HEK293 (cell line): ENCODE measurements around the gene ASB8.

ENCODE experiments used
- CTCF ChIA-PET: fragments of 350-600 bp; formaldehyde crosslinking; extraction: SDS; loops from one replicate; lab custom pipeline; 2021; ENCODE audit warnings: antibody characterized with exemption; lab: Yijun Ruan, JAX
- POLR2A ChIA-PET: fragments of 300-600 bp; formaldehyde crosslinking; extraction: SDS; loops from one replicate; lab custom pipeline; 2020; ENCODE audit warnings: antibody characterized with exemption, inconsistent platforms; lab: Yijun Ruan, JAX
- H3K27ac ChIP-seq: fragments of 200-500 bp; sonication (Bioruptor generic); 2 replicates; pipeline ENCODE4 v1.5.1; 2014; ENCODE audit warnings: low read depth, low read length, control low read depth, inconsistent platforms; ENCODE audit errors: extremely low read depth
- H3K36me3 ChIP-seq, 2 experiments: fragments of 200-500 bp in 1 of 2; sonication (Bioruptor generic) in 1 of 2; 1 replicate in 1 of 2; 2 replicates in 1 of 2; pipeline ENCODE4 v1.5.1; 2014 to 2017; ENCODE audit warnings: inconsistent platforms in 2 of 2, low read length in 2 of 2; ENCODE audit not compliant: control insufficient read depth in 2 of 2, insufficient read depth in 1 of 2
- H3K4me1 ChIP-seq: fragments of 200-500 bp; sonication (Bioruptor generic); 2 replicates; pipeline ENCODE4 v1.5.1; 2014; ENCODE audit warnings: mild to moderate bottlenecking, low read length, inconsistent platforms; ENCODE audit not compliant: control insufficient read depth, insufficient read depth
- H3K4me3 ChIP-seq: 2 replicates; pipeline ENCODE4 v1.5.1; 2011; ENCODE audit warnings: low read depth, mild to moderate bottlenecking, control low read depth, low read length, moderate library complexity
- H3K9me3 ChIP-seq: fragments of 200-500 bp; sonication (Bioruptor generic); 2 replicates; pipeline ENCODE4 v1.5.1; 2014; ENCODE audit warnings: low read depth, low read length, inconsistent platforms; ENCODE audit not compliant: control insufficient read depth, insufficient read depth
- CTCF ChIP-seq: fragments of 450-650 bp; formaldehyde crosslinking; IDR thresholded peaks from 2 replicates; pipeline ENCODE4 v1.5.1; 2016; ENCODE audit warnings: missing biosample characterization, missing genetic modification characterization
- HOXA7 ChIP-seq: sonication (generic); formaldehyde crosslinking; IDR thresholded peaks from 2 replicates; pipeline ENCODE4 v1.8.1; 2022; ENCODE audit warnings: missing genetic modification reagents, borderline replicate concordance
- HOXC10 ChIP-seq: sonication (generic); formaldehyde crosslinking; IDR thresholded peaks from 2 replicates; pipeline ENCODE4 v1.8.1; 2023; ENCODE audit warnings: mild to moderate bottlenecking, missing genetic modification reagents
- WT1 ChIP-seq: fragments of 450-650 bp; formaldehyde crosslinking; IDR thresholded peaks from 2 replicates; pipeline ENCODE4 v1.5.1; 2016; ENCODE audit warnings: missing biosample characterization, missing genetic modification characterization
- ZBTB1 ChIP-seq: fragments of 450-650 bp; formaldehyde crosslinking; IDR thresholded peaks from 2 replicates; pipeline ENCODE4 v1.5.1; 2016; ENCODE audit warnings: missing biosample characterization, missing genetic modification characterization
- ZBTB17 ChIP-seq: fragments of 450-650 bp; formaldehyde crosslinking; IDR thresholded peaks from 2 replicates; pipeline ENCODE4 v1.5.1; 2016; ENCODE audit warnings: missing biosample characterization, missing genetic modification characterization
- ZEB2 ChIP-seq: fragments of 450-650 bp; formaldehyde crosslinking; IDR thresholded peaks from 2 replicates; pipeline ENCODE4 v1.5.1; 2016; ENCODE audit warnings: missing biosample characterization, missing genetic modification characterization
- ZIC2 ChIP-seq: fragments of 450-650 bp; formaldehyde crosslinking; IDR thresholded peaks from 2 replicates; pipeline ENCODE4 v1.5.1; 2016; ENCODE audit warnings: missing biosample characterization, missing genetic modification characterization
- ZNF184 ChIP-seq: fragments of 450-650 bp; IDR thresholded peaks from 2 replicates; pipeline ENCODE4 v1.5.1; 2018; ENCODE audit warnings: missing biosample characterization, mild to moderate bottlenecking, missing genetic modification characterization
- ZNF202 ChIP-seq: fragments of 450-650 bp; formaldehyde crosslinking; IDR thresholded peaks from 2 replicates; pipeline ENCODE4 v1.5.1; 2016; ENCODE audit warnings: missing biosample characterization, missing genetic modification characterization, borderline replicate concordance
- ZNF26 ChIP-seq: fragments of 450-650 bp; formaldehyde crosslinking; IDR thresholded peaks from 2 replicates; pipeline ENCODE4 v1.5.1; 2016; ENCODE audit warnings: missing biosample characterization, missing genetic modification characterization
- ZNF362 ChIP-seq: fragments of 450-650 bp; formaldehyde crosslinking; IDR thresholded peaks from 2 replicates; pipeline ENCODE4 v1.5.1; 2016; ENCODE audit warnings: missing biosample characterization, missing genetic modification characterization
- ZNF423 ChIP-seq: fragments of 450-650 bp; formaldehyde crosslinking; IDR thresholded peaks from 2 replicates; pipeline ENCODE4 v1.5.1; 2016; ENCODE audit warnings: missing biosample characterization, missing genetic modification characterization
- ZNF426 ChIP-seq: fragments of 450-650 bp; formaldehyde crosslinking; IDR thresholded peaks from 2 replicates; pipeline ENCODE4 v1.5.1; 2017; ENCODE audit warnings: missing biosample characterization, missing genetic modification characterization, mild to moderate bottlenecking, inconsistent platforms, moderate library complexity
- ZNF510 ChIP-seq: fragments of 450-650 bp; formaldehyde crosslinking; IDR thresholded peaks from 2 replicates; pipeline ENCODE4 v1.5.1; 2018; ENCODE audit warnings: mild to moderate bottlenecking, missing genetic modification characterization, missing biosample characterization; ENCODE audit not compliant: insufficient replicate concordance
- ZNF561 ChIP-seq: fragments of 450-650 bp; IDR thresholded peaks from 2 replicates; pipeline ENCODE4 v1.5.1; 2018; ENCODE audit warnings: missing biosample characterization, missing genetic modification characterization, borderline replicate concordance
- ZNF580 ChIP-seq: fragments of 450-650 bp; formaldehyde crosslinking; IDR thresholded peaks from 2 replicates; pipeline ENCODE4 v1.5.1; 2016; ENCODE audit warnings: missing biosample characterization, missing genetic modification characterization
- ZNF600 ChIP-seq: fragments of 450-650 bp; formaldehyde crosslinking; IDR thresholded peaks from 2 replicates; pipeline ENCODE4 v1.5.1; 2016; ENCODE audit warnings: missing biosample characterization, missing genetic modification characterization
- ZNF621 ChIP-seq: fragments of 450-650 bp; formaldehyde crosslinking; IDR thresholded peaks from 2 replicates; pipeline ENCODE4 v1.5.1; 2017; ENCODE audit warnings: missing biosample characterization, missing genetic modification characterization
- ZNF626 ChIP-seq: fragments of 450-650 bp; sonication (Bioruptor Pico); formaldehyde crosslinking; IDR thresholded peaks from 2 replicates; pipeline ENCODE4 v1.5.1; 2018; ENCODE audit warnings: missing biosample characterization, missing genetic modification characterization, inconsistent platforms
- ZNF654 ChIP-seq: fragments of 450-650 bp; formaldehyde crosslinking; IDR thresholded peaks from 2 replicates; pipeline ENCODE4 v1.5.1; 2016; ENCODE audit warnings: low read depth, missing biosample characterization, missing genetic modification characterization
- ZNF658 ChIP-seq: fragments of 450-650 bp; formaldehyde crosslinking; IDR thresholded peaks from 2 replicates; pipeline ENCODE4; 2016; ENCODE audit warnings: missing biosample characterization, missing genetic modification characterization
- ZSCAN30 ChIP-seq: fragments of 450-650 bp; IDR thresholded peaks from 2 replicates; pipeline ENCODE4 v1.5.1; 2018; ENCODE audit warnings: missing biosample characterization, mild to moderate bottlenecking, missing genetic modification characterization, moderate library complexity
- TF ChIP-seq, protein P1 (sequence below): fragments of 450-650 bp; formaldehyde crosslinking; IDR thresholded peaks from 2 replicates; pipeline ENCODE4 v1.5.1; 2016; ENCODE audit warnings: missing biosample characterization, missing genetic modification characterization
- TF ChIP-seq, protein P2 (sequence below): fragments of 450-650 bp; formaldehyde crosslinking; IDR thresholded peaks from 2 replicates; pipeline ENCODE4 v1.5.1; 2016; ENCODE audit warnings: missing biosample characterization, missing genetic modification characterization, borderline replicate concordance

The ASB8 gene

DNA sequence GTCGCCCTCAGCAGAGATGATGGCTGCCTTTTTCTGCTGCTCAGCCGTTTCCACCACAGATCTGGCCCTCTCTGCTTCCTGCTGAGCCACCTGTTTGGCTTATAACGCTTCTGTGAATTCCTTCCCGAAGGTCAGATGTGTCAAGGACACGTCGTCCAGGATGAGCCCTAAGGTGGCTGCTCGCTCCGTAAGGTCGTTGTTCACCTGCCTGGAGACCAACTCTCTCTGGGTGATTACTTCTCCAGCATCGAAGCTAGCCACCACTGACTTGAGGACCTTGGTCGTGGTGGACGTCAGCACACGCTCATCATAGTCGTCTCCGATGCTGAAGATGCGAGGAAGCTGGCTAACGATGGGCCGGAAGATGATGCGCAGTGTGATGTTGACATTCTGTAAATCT, 11.7 kb upstream of the ASB8 start:
- H3K4me1 ChIP-seq, result no peaks in the 10 kb centered on the region
- no peak for TF ChIP-seq ZBTB1
- no peak for TF ChIP-seq ZNF362 (tag by site-specific recombination)
- TF ChIP-seq WT1, result no peak
- TF ChIP-seq, protein P1, sequence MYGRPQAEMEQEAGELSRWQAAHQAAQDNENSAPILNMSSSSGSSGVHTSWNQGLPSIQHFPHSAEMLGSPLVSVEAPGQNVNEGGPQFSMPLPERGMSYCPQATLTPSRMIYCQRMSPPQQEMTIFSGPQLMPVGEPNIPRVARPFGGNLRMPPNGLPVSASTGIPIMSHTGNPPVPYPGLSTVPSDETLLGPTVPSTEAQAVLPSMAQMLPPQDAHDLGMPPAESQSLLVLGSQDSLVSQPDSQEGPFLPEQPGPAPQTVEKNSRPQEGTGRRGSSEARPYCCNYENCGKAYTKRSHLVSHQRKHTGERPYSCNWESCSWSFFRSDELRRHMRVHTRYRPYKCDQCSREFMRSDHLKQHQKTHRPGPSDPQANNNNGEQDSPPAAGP, result no peak
- TF ChIP-seq ZNF626, result no peak
- no peak for TF ChIP-seq ZNF580 (tag by site-specific recombination)
- no peak for TF ChIP-seq ZNF658 (tag by site-specific recombination)
- TF ChIP-seq ZNF510, result no peak
- TF ChIP-seq ZNF26 (tag by site-specific recombination), result no peak
- no peak for TF ChIP-seq HOXA7 (CRISPR knock-in tag)
- no peak for TF ChIP-seq ZNF621 (tag by site-specific recombination)
- TF ChIP-seq ZNF202 (tag by site-specific recombination), result no peak
- no peak for TF ChIP-seq ZNF561 (tag by site-specific recombination)
- TF ChIP-seq ZNF184 (tag by site-specific recombination), result no peak
- TF ChIP-seq ZSCAN30 (tag by site-specific recombination), result no peak
- TF ChIP-seq HOXC10 (CRISPR knock-in tag), result no peak
- TF ChIP-seq ZNF426 (tag by site-specific recombination), result no peak
- TF ChIP-seq, protein P2, sequence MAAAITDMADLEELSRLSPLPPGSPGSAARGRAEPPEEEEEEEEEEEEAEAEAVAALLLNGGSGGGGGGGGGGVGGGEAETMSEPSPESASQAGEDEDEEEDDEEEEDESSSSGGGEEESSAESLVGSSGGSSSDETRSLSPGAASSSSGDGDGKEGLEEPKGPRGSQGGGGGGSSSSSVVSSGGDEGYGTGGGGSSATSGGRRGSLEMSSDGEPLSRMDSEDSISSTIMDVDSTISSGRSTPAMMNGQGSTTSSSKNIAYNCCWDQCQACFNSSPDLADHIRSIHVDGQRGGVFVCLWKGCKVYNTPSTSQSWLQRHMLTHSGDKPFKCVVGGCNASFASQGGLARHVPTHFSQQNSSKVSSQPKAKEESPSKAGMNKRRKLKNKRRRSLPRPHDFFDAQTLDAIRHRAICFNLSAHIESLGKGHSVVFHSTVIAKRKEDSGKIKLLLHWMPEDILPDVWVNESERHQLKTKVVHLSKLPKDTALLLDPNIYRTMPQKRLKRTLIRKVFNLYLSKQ (tag by site-specific recombination), result no peak
- TF ChIP-seq ZNF600, result no peak
- POLR2A ChIA-PET, result interaction anchor here (1.4 kb wide), 1 partner anchor 14 kb away, joined by 4 read pairs; no protein-coding TSS in a partner anchor
- CTCF ChIA-PET, result interaction anchor here (0.6 to 1.5 kb wide), 2 partner anchors 14 to 415 kb away, joined by 3 read pairs; no protein-coding TSS in a partner anchor
- no peak overlapping the region for H3K4me3 ChIP-seq
- H3K27ac ChIP-seq, result no peak overlapping the region
- no peaks in the 10 kb centered on the region for H3K36me3 ChIP-seq
- H3K9me3 ChIP-seq, result no peaks in the 10 kb centered on the region

- 0 out of 2 replicates have a peak, but pooled peaks have one; percentile 26 for TF ChIP-seq ZEB2 (tag by site-specific recombination)
- TF ChIP-seq CTCF (tag by site-specific recombination), result peak; percentile 31; the same call in 1 of the 2 replicates
- peak; percentile 80 for TF ChIP-seq ZBTB17
- TF ChIP-seq ZNF654 (tag by site-specific recombination), result peak; percentile 78
- no peak for TF ChIP-seq ZNF423 (tag by site-specific recombination)
- no peak for TF ChIP-seq ZIC2 (tag by site-specific recombination)
- no peak overlapping the region for H3K4me3 ChIP-seq
- no peak overlapping the region for H3K27ac ChIP-seq
- ChIA-PET POLR2A (no interaction called here), CTCF (interaction anchor here (0.6 to 3.8 kb wide), 40 partner anchors 8 to 503 kb away, joined by 3 to 19 read pairs (median 4); partner anchors contain the start of genes ASB8, CCDC184 and TMEM106C)
- H3K36me3 ChIP-seq, result no peaks in the 10 kb centered on the region
- H3K9me3 ChIP-seq, result no peaks in the 10 kb centered on the region
- no peaks in the 10 kb centered on the region for H3K4me1 ChIP-seq
These were observed 8.0 kb upstream of the ASB8 start for GRCh38 chr12:48165089-48165981.
